ENCODE data around the gene BIRC6. TPM values are rescaled to one million over a fixed set of nuclear protein-coding genes. Genes with fewer than 3 reads are reported as not detected.

BIRC6 gene
- total and polyA plus RNA-seq, 2 donors (not counting 1 experiment from before 2014, with no cell fraction given), result 46.7 to 162 TPM

DNA sequence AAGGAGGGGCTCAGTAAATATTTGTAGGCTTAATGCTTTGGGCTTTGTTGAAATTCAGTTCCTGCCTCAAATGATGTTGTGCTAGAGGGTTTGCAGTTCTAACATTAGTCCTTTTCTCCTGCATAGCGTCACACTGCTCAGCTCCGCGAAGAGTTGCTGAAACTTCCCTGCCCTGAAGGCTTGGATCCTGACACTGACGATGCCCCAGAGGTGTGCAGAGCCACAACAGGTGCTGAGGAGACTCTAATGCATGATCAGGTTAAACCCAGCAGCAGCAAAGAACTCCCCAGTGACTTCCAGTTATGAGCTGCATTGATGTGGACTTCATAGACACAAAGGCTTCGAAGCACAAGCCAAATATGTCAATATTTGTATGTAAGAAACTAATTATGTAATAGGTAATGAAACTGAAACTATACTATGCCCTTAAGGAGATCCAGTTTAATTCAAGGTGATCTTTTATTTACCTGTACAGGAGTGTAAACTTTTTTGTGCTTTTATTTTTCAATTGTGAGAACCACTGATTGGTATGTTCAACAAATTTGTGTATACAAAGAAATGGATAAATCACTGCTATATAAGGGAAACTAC is 260.9 kb downstream of the BIRC6 start:
- TF ChIP-seq, protein P1, sequence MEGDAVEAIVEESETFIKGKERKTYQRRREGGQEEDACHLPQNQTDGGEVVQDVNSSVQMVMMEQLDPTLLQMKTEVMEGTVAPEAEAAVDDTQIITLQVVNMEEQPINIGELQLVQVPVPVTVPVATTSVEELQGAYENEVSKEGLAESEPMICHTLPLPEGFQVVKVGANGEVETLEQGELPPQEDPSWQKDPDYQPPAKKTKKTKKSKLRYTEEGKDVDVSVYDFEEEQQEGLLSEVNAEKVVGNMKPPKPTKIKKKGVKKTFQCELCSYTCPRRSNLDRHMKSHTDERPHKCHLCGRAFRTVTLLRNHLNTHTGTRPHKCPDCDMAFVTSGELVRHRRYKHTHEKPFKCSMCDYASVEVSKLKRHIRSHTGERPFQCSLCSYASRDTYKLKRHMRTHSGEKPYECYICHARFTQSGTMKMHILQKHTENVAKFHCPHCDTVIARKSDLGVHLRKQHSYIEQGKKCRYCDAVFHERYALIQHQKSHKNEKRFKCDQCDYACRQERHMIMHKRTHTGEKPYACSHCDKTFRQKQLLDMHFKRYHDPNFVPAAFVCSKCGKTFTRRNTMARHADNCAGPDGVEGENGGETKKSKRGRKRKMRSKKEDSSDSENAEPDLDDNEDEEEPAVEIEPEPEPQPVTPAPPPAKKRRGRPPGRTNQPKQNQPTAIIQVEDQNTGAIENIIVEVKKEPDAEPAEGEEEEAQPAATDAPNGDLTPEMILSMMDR (conservative IDR thresholded peaks at IDR 0.05 in 1 of 2, IDR thresholded peaks at IDR 0.05 in 1 of 2; ENCODE audit: low read depth in 1 of 2, low read length in 2 of 2), result no peak
- TF ChIP-seq EZH2 (IDR thresholded peaks at IDR 0.05; ENCODE audit: low read length, missing control alignments), result no peak
- H4K20me1 ChIP-seq (ENCODE audit: control insufficient read depth, extremely low read depth, insufficient read depth, low read length), result no peaks in the 10 kb centered on the region
- H3K79me2 ChIP-seq (ENCODE audit: control insufficient read depth, insufficient read depth, low read length), result no peaks in the 10 kb centered on the region
- no peaks in the 10 kb centered on the region for H3K9me3 ChIP-seq (ENCODE audit: control insufficient read depth, insufficient read depth, low read depth, low read length)
- no peak overlapping the region for H3K4me2 ChIP-seq (ENCODE audit: extremely low read depth, insufficient read depth, low read length)
- DNase-seq (ENCODE audit: low read depth in 2 of 2), result no peak
- no peaks in the 10 kb centered on the region for H3K4me1 ChIP-seq (ENCODE audit: control insufficient read depth, extremely low read depth, insufficient read depth, low read length)
- H3K27ac ChIP-seq (ENCODE audit: insufficient read depth, low read length), result no peak overlapping the region
- no peak overlapping the region for H3K9ac ChIP-seq (ENCODE audit: insufficient read depth, low read length)
- peaks cover 3% of the 10 kb centered on the region for H3K36me3 ChIP-seq (ENCODE audit: control insufficient read depth, insufficient read depth, low read length)
- H3K4me3 ChIP-seq (replicated peaks in 1 of 4; ENCODE audit: control extremely low read depth in 1 of 4, insufficient read depth in 1 of 4, low read depth in 3 of 4, low read length in 4 of 4), result no peak overlapping the region
- H2AFZ ChIP-seq (ENCODE audit: low read length), result no peak overlapping the region
- no peaks in the 10 kb centered on the region for H3K27me3 ChIP-seq (ENCODE audit: control insufficient read depth, insufficient read depth, low read length)

DNA sequence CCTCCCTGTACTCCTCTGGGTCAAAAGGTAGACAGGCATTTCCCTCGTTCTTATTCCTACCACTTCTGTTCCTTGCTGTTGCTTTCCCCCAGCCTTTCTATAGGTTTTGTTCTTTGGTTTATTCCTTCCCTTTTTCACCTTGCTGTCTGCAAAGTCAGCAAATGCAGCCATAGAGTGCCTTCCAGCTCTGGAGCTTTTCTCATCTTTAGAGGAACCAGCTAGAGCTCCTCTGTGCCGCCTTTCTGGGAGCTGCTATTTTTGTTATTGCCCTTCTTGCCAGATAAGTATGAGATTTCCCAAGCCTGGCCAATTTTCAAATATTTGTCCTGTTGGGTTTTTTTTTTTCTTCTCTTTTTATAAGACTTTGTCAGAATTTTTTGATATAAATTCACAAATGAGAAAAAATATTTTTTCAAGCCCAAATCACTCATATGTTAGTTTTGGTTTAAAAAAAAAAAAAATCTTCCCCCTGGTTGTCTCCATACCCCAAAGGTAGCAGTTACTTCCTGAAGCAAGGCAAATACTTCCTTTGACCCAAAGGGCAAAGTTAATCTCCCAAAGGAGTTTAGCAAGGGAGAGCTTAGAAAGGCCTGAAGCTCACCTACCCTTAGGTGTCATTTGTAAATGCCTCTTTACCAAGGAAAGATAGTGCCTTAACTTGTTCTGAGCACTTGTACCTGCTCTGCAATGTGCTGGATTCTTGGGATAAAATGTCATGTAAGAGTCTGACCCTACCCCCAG is 265.9 kb downstream of the BIRC6 start:
- no peaks in the 10 kb centered on the region for H3K36me3 ChIP-seq (ENCODE audit: control insufficient read depth, insufficient read depth, low read length)
- no peak overlapping the region for H3K4me3 ChIP-seq (replicated peaks in 1 of 4; ENCODE audit: control extremely low read depth in 1 of 4, insufficient read depth in 1 of 4, low read depth in 3 of 4, low read length in 4 of 4)
- no peak overlapping the region for H3K9ac ChIP-seq (ENCODE audit: insufficient read depth, low read length)
- DNase-seq (ENCODE audit: low read depth in 2 of 2), result no peak
- no peaks in the 10 kb centered on the region for H3K4me1 ChIP-seq (ENCODE audit: control insufficient read depth, extremely low read depth, insufficient read depth, low read length)
- no peak overlapping the region for H3K4me2 ChIP-seq (ENCODE audit: extremely low read depth, insufficient read depth, low read length)
- H3K27ac ChIP-seq (ENCODE audit: insufficient read depth, low read length), result no peak overlapping the region
- no peaks in the 10 kb centered on the region for H3K27me3 ChIP-seq (ENCODE audit: control insufficient read depth, insufficient read depth, low read length)
- H3K9me3 ChIP-seq (ENCODE audit: control insufficient read depth, insufficient read depth, low read depth, low read length), result no peaks in the 10 kb centered on the region
- TF ChIP-seq, protein P1 (conservative IDR thresholded peaks at IDR 0.05 in 1 of 2, IDR thresholded peaks at IDR 0.05 in 1 of 2; ENCODE audit: low read depth in 1 of 2, low read length in 2 of 2), result no peak
- no peak for TF ChIP-seq EZH2 (IDR thresholded peaks at IDR 0.05; ENCODE audit: low read length, missing control alignments)
- H4K20me1 ChIP-seq (ENCODE audit: control insufficient read depth, extremely low read depth, insufficient read depth, low read length), result no peaks in the 10 kb centered on the region
- no peak overlapping the region for H2AFZ ChIP-seq (ENCODE audit: low read length)
- no peaks in the 10 kb centered on the region for H3K79me2 ChIP-seq (ENCODE audit: control insufficient read depth, insufficient read depth, low read length)

DNA sequence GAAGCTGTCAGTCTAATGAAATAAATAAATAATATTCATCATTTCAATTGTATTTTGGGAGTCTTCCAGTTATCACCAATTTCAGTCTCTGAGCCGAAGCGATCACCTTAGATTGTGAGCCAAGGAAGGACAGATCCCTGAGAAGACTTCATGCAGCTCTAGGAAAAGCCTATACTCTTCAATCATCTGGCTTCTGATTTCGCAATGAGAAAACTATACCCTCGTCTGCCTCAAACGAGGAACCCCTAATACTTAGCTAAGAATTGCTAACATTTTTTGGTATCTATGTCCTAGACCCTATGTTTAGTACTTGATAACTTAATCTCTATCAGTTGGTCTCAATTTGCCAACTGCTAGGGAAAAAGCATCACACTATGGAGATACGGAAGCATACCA is 266.5 kb downstream of the BIRC6 start:
- H3K27ac ChIP-seq (ENCODE audit: insufficient read depth, low read length), result no peak overlapping the region
- no peak overlapping the region for H3K9ac ChIP-seq (ENCODE audit: insufficient read depth, low read length)
- H3K4me1 ChIP-seq (ENCODE audit: control insufficient read depth, extremely low read depth, insufficient read depth, low read length), result no peaks in the 10 kb centered on the region
- H3K79me2 ChIP-seq (ENCODE audit: control insufficient read depth, insufficient read depth, low read length), result peaks cover 1% of the 10 kb centered on the region
- H3K4me3 ChIP-seq (replicated peaks in 1 of 4; ENCODE audit: control extremely low read depth in 1 of 4, insufficient read depth in 1 of 4, low read depth in 3 of 4, low read length in 4 of 4), result no peak overlapping the region
- H3K36me3 ChIP-seq (ENCODE audit: control insufficient read depth, insufficient read depth, low read length), result no peaks in the 10 kb centered on the region
- DNase-seq (ENCODE audit: low read depth in 2 of 2), result no peak
- TF ChIP-seq EZH2 (IDR thresholded peaks at IDR 0.05; ENCODE audit: low read length, missing control alignments), result no peak
- TF ChIP-seq, protein P1 (conservative IDR thresholded peaks at IDR 0.05 in 1 of 2, IDR thresholded peaks at IDR 0.05 in 1 of 2; ENCODE audit: low read depth in 1 of 2, low read length in 2 of 2), result no peak
- no peak overlapping the region for H2AFZ ChIP-seq (ENCODE audit: low read length)
- H4K20me1 ChIP-seq (ENCODE audit: control insufficient read depth, extremely low read depth, insufficient read depth, low read length), result no peaks in the 10 kb centered on the region
- no peak overlapping the region for H3K4me2 ChIP-seq (ENCODE audit: extremely low read depth, insufficient read depth, low read length)
- H3K27me3 ChIP-seq (ENCODE audit: control insufficient read depth, insufficient read depth, low read length), result no peaks in the 10 kb centered on the region
- no peaks in the 10 kb centered on the region for H3K9me3 ChIP-seq (ENCODE audit: control insufficient read depth, insufficient read depth, low read depth, low read length)

Measured in fibroblast of lung (primary cell).